Measurements from ENCODE around the gene NPAS4. TPM values are rescaled to one million over a fixed set of nuclear protein-coding genes. Genes with fewer than 3 reads are reported as not detected.

The NPAS4 gene
- total and polyA plus RNA-seq, 2 of the 13 experiments (the other 11 are each of a cell fraction or from before 2014, with no cell fraction given) = not detected

DNA sequence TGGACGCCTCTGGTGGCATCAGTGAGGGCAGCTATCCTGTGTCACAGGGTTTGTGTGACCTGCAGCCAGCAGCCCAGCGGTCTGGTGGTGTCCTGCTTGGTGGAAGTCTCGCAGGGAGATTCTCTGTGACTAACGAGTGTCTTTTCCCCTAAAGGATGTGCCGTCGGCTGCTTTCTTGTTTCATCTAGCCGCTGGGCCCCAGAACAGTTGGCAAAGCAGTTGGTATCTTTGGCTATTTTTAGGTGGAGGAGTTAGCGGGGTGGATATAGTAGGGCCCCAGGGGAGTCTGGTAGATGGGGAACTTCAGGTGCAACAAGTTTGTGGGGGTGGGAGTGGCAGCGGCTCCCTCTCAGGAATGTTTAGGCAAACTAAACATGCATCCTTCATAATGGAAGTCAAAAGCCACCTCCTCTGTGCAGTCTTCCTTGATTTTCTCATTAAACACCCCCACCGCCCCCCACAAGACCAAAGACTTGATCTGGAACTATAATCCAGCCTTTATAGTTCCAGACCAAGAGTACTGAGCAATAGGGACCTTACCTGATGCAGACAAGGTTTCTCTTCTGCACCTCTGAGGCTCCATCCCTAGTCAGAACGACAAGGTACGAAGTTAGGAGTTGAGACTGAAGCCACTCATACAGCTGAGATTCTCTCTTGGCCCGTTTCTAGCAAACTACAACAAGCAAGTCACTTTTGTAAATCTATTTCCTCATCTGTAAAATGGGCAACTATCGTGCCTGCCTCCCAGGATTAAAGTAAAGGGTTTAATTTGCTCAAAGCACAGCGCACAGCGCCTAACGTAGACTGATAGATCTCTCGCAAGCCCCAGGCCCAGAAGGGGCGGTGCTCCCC, 44.8 kb downstream of the NPAS4 start:
- no peak for DNase-seq (ENCODE audit: low spot score)
- CTCF ChIA-PET (ENCODE audit: low intra/inter-chr PET ratio, low total read pairs) = interaction anchor here (1.4 kb wide), 1 partner anchor 57 kb away, joined by 3 read pairs; no protein-coding TSS in a partner anchor
- no peak overlapping the region for H3K27ac ChIP-seq (ENCODE audit: extremely low read length, insufficient read depth, low read length)
- POLR2A ChIA-PET = interaction anchor here (0.8 to 3.4 kb wide), 9 partner anchors 13 to 212 kb away, joined by 3 to 48 read pairs (median 5); partner anchors contain the start of genes BBS1, CCDC87, CCS and DPP3
- H3K4me1 ChIP-seq (ENCODE audit: insufficient read depth, low read length) = peaks cover 26% of the 10 kb centered on the region
- WGBS (ENCODE audit: low lambda C conversion rate) = 33% methylated on average over 12 of the region's 19 CpGs
- FAIRE-seq = no peak
- intact Hi-C loops (cut with micrococcal nuclease; ENCODE audit: unreplicated experiment) = no loop called here
- H3K27me3 ChIP-seq (ENCODE audit: control insufficient read depth in 1 of 2, insufficient read depth in 2 of 2, low read length in 2 of 2) = peaks cover 0 to 12% of the 10 kb centered on the region in 2 experiments; a peak in 3 of 5 replicates
- no peak overlapping the region; the same call in 1 of the 2 replicates for H3K9ac ChIP-seq (ENCODE audit: insufficient read depth, low read depth, low read length)
- no peaks in the 10 kb centered on the region; the same call in 1 of the 2 replicates for H4K20me1 ChIP-seq (ENCODE audit: insufficient read depth, low read length)
- in situ Hi-C loops (cut with HindIII; ENCODE audit: extremely low pct_ligation_motif_present, low pct_unique_long_range_greater_than_20kb) = no loop called here
- no peak overlapping the region for H2AFZ ChIP-seq (ENCODE audit: low read length)
- TF ChIP-seq ZNF253 (CRISPR knock-in tag; IDR thresholded peaks at IDR 0.05; ENCODE audit: borderline replicate concordance) (no peak), ZNF629 (CRISPR knock-in tag; conservative IDR thresholded peaks at IDR 0.05) (peak; percentile 84), ZMYM3 (CRISPR knock-in tag; IDR thresholded peaks at IDR 0.05) (0 out of 2 replicates have a peak, but pooled peaks have one; percentile 24)
- H3K4me2 ChIP-seq (ENCODE audit: low read depth, low read length) = peak overlapping the region; percentile 88
- H3K79me2 ChIP-seq (ENCODE audit: insufficient read depth, low read length) = no peaks in the 10 kb centered on the region
- peak overlapping the region; percentile 77 to 87 (median 84); a peak in 5 of 6 replicates for H3K4me3 ChIP-seq (replicated peaks in 1 of 3; ENCODE audit: insufficient read depth in 1 of 3, low read depth in 2 of 3, low read length in 3 of 3)
- ATAC-seq = peak; percentile 19; the same call in 1 of the 3 replicates
- no TSS peak for BruUV-seq (replicated peaks)
- H3K36me3 ChIP-seq (replicated peaks in 1 of 2; ENCODE audit: control insufficient read depth in 1 of 2, insufficient read depth in 2 of 2, low read length in 2 of 2) = no peaks in the 10 kb centered on the region; a peak in 1 of 5 replicates
- H3K9me3 ChIP-seq (ENCODE audit: low read length) = no peaks in the 10 kb centered on the region

DNA sequence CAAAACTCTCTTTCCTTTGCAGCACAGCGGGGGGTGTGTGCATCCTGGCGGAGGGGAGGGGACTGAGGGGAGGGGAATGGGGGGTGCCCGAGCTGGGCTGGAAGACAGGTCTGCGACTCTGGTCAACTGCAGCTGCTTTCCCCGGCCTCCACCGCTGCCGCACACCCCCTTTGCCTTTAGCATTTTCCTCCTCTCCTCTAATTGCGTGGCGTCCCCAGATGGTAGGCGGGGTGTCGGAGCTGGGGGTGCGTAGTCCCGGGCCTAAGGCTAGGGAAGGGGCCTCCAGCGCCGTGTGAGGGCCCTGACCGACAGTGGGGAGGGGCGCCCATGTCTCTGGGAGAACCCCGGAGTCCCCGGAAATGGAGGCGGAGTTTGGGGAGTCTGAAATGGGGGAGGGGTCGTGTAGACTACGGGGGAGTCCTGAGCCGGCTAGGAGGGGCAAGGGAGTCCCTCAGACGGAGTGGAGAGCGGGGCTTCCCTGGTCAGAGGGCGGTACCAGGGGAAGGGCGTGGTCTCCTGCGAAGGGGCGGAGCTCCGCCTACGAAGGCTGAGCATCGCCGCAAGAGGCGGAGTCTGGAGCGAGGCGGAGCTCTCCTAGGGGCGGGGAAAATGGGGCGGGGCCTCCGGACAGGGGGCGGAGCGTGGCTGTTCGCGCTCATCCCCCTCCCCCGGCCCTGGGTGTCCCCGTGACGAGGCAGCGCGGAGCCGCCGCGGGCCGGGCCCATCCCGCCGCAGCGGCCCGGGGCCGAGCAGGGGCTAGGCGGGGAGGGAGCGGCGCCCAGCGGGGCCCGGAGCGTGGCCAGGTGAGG, 45.6 kb downstream of the NPAS4 start, which contains the start of gene PELI3:
TSS of gene PELI3 (plus strand) at position 681 of the 809 bp plus-strand sequence. CDS start 1,224 bp downstream, outside the sequence.
- POLR2A ChIA-PET = interaction anchor here (0.6 to 3.4 kb wide), 17 partner anchors 8 to 373 kb away, joined by 3 to 48 read pairs (median 4); partner anchors contain the start of genes BBS1, CCDC87, CCS and DPP3
- H3K9me3 ChIP-seq (ENCODE audit: low read length) = no peaks in the 10 kb centered on the region
- H3K9ac ChIP-seq (ENCODE audit: insufficient read depth, low read depth, low read length) = peak within 1 kb of the TSS; percentile 68
- peak within 1 kb of the TSS; percentile 77 to 87 (median 84) for H3K4me3 ChIP-seq (replicated peaks in 1 of 3; ENCODE audit: insufficient read depth in 1 of 3, low read depth in 2 of 3, low read length in 3 of 3)
- peak within 1 kb of the TSS; percentile 88 for H3K4me2 ChIP-seq (ENCODE audit: low read depth, low read length)
- WGBS (ENCODE audit: low lambda C conversion rate) = 2% methylated on average over 17 of the region's 63 CpGs
- intact Hi-C loops (cut with micrococcal nuclease; ENCODE audit: unreplicated experiment) = no loop called here
- no peaks in the 10 kb centered on the region; a peak in 1 of 5 replicates for H3K36me3 ChIP-seq (replicated peaks in 1 of 2; ENCODE audit: control insufficient read depth in 1 of 2, insufficient read depth in 2 of 2, low read length in 2 of 2)
- ATAC-seq (peak; percentile 86), FAIRE-seq (peak; percentile 59), DNase-seq (ENCODE audit: low spot score) (peak; percentile 72)
- in situ Hi-C loops (cut with HindIII; ENCODE audit: extremely low pct_ligation_motif_present, low pct_unique_long_range_greater_than_20kb) = no loop called here
- H3K27ac ChIP-seq (ENCODE audit: extremely low read length, insufficient read depth, low read length) = no peak within 1 kb of the TSS
- no peak within 1 kb of the TSS for H2AFZ ChIP-seq (ENCODE audit: low read length)
- no TSS peak for BruUV-seq (replicated peaks)
- H3K27me3 ChIP-seq (ENCODE audit: control insufficient read depth in 1 of 2, insufficient read depth in 2 of 2, low read length in 2 of 2) = peaks cover 0 to 12% of the 10 kb centered on the region in 2 experiments; a peak in 3 of 5 replicates
- CTCF ChIA-PET (ENCODE audit: low intra/inter-chr PET ratio, low total read pairs) = no interaction called here
- no peaks in the 10 kb centered on the region for H3K79me2 ChIP-seq (ENCODE audit: insufficient read depth, low read length)
- no peaks in the 10 kb centered on the region; the same call in 1 of the 2 replicates for H4K20me1 ChIP-seq (ENCODE audit: insufficient read depth, low read length)
- H3K4me1 ChIP-seq (ENCODE audit: insufficient read depth, low read length) = peaks cover 26% of the 10 kb centered on the region
- TF ChIP-seq PHF8 (CRISPR knock-in tag; IDR thresholded peaks at IDR 0.05) = peak; percentile 68
- TF ChIP-seq ATM (IDR thresholded peaks at IDR 0.05; ENCODE audit: borderline replicate concordance) = no peak
- TF ChIP-seq SP1 (IDR thresholded peaks at IDR 0.05) = no peak
- TF ChIP-seq SP1 (CRISPR knock-in tag; IDR thresholded peaks at IDR 0.05) = peak; percentile 74
- peak; percentile 51 for TF ChIP-seq POLR2AphosphoS5 (IDR thresholded peaks at IDR 0.05; ENCODE audit: low read depth, low read length)
- TF ChIP-seq ZFX (CRISPR knock-in tag; IDR thresholded peaks at IDR 0.05; ENCODE audit: low read depth) = peak; percentile 79
- no peak for TF ChIP-seq KLF16 (CRISPR knock-in tag; IDR thresholded peaks at IDR 0.05)
- 0 out of 2 replicates have a peak, but pooled peaks have one; percentile 28 for TF ChIP-seq THAP9 (CRISPR knock-in tag; IDR thresholded peaks at IDR 0.05; ENCODE audit: borderline replicate concordance)
- peak; percentile 9; the same call in 1 of the 2 replicates for TF ChIP-seq HOXA3 (CRISPR knock-in tag; IDR thresholded peaks at IDR 0.05)

Data from HepG2 (cell line).